ENCODE measurements around the gene TPST2. TPM values are rescaled to one million over a fixed set of nuclear protein-coding genes. Genes with fewer than 3 reads are reported as not detected.

Gene TPST2
- total and polyA plus RNA-seq, 9 of the 15 experiments (the other 6 are each of a cell fraction or from before 2014, with no cell fraction given) = 14.2 to 123 (median 60.1) TPM

- TF ChIP-seq ZNF318 (IDR thresholded peaks at IDR 0.05; ENCODE audit: borderline replicate concordance in 1 of 2, low read depth in 1 of 2) = 0 out of 4 replicates have a peak, but pooled peaks of 1 of the 2 experiments have one; percentile 41
- no peak for TF ChIP-seq SLC30A9 (CRISPR knock-in tag; IDR thresholded peaks at IDR 0.05)
- no peak for TF ChIP-seq IRF9 (tag; IDR thresholded peaks at IDR 0.05)
- no peak for TF ChIP-seq GTF2A2 (tag; IDR thresholded peaks at IDR 0.05)
- TF ChIP-seq RNF2 (IDR thresholded peaks at IDR 0.05) = no peak
- no peak for TF ChIP-seq ZNF512 (tag; IDR thresholded peaks at IDR 0.05)
- no peak for TF ChIP-seq RHOXF2B (CRISPR knock-in tag; conservative IDR thresholded peaks at IDR 0.05)
- TF ChIP-seq ARNT (IDR thresholded peaks at IDR 0.05) = no peak
- no peak for TF ChIP-seq L3MBTL2 (IDR thresholded peaks at IDR 0.05)
These were observed 16.8 kb downstream of the TPST2 start (continued) for GRCh38 chr22:26573026-26573662.
